Cerebellar cortex (tissue), 1 donor: Measurements from ENCODE around the gene PHF2.

ENCODE experiments used
- DNase-seq: peaks from one replicate; pipeline ENCODE4 v3.0.0-alpha.2; 2015; ENCODE audit warnings: low spot score

Gene PHF2

DNA sequence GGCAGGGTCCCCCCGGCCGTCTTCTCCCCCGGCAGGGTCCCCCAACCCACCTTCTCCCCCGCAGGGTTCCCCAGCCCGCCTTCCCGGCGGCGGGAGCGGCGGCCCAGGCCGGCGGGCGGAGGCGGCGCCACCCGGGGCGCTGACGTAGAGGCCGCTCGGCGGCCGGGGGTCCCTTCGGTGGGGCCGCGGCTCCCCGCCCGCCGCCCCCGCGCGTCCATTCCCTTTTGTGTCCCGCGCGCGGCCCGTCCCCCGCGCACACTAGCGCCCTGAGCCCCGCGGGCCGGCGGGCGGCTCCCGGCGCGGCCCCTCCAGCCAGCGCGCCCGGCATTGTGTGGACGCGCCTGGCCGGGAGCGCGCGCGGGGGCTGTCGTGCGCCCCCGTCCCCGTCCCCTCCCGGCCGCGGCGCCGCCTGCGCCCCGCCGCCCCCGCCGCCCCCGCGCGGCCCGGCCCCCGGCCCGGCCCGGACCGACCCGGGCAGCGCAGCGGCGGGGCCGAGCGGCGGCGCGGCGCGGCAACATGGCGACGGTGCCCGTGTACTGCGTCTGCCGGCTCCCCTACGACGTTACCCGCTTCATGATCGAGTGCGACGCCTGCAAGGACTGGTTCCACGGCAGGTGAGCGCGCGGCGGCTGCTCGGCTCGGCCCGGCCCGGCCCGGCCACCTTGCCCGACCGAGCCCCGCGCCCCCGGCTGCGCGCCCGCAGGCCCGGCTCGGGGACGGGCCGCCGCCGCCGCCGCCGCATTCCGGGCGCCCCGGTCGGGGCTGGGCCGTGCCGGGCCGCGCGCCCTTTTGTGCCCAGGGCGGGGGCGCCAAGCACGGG is at the start of gene PHF2:
Gene PHF2 (plus strand): TSS at position 327 of the 820 bp plus-strand sequence. CDS start 190 bp downstream, at position 517.
- no peak for DNase-seq

DNA sequence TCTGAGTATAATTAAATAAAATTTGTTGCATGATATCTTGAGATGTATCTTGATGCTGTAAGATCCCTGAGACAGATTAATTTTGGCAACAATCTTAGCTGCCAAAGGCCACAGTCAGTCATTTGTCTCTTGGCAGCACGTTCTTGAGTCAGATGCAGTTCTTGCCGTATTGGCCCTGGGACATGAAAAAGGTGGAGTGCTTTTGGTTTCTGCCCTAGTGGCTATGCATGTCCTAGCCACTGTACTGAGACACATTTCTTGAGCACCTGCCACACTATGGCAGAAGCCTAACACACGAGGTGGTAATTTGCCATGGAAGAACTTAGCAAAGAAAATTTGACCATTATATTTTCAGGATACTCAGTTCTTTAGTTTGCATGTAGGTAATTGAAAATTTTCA is 45.0 kb upstream of the PHF2 start:
- DNase-seq, result peak; percentile 91

- no peak for DNase-seq
These were observed 44.2 kb upstream of the PHF2 start for GRCh38 chr9:93532141-93532540.

- no peak for DNase-seq
These were observed 42.5 kb upstream of the PHF2 start for GRCh38 chr9:93533863-93534262.

- peak; percentile 81 for DNase-seq
These were observed 40.2 kb upstream of the PHF2 start for GRCh38 chr9:93536167-93536566.

- no peak for DNase-seq
These were observed 39.5 kb upstream of the PHF2 start for GRCh38 chr9:93536874-93537273.

DNA sequence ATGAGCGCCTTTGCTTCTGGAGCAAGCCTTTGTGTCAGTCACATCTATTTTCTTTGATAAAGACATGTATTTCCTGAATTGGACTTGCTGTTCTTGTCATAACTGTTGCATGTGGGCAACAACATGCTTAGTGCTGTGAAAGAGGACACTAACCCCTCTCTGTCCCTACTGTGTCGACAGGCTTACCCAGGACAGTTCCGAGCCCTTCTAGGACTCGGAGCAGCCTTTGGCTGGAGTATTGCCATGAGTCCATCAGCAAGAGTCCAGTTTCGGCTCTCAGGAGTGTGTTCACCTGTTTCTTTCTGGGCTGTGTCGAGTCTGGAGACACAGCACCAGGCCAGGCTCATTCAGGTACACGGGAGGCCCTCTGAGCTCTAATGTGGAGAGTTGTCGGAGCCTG is 36.1 kb upstream of the PHF2 start:
- DNase-seq, result no peak

GRCh38 chr9:93541005-93541404 is 35.4 kb upstream of the PHF2 start:
- no peak for DNase-seq

GRCh38 chr9:93541581-93542349 is 34.6 kb upstream of the PHF2 start:
- DNase-seq, result peak; percentile 40

- DNase-seq, result no peak
These were observed 33.3 kb upstream of the PHF2 start for GRCh38 chr9:93543117-93543516.

- no peak for DNase-seq
These were observed 30.0 kb upstream of the PHF2 start for GRCh38 chr9:93546356-93546755.

DNA sequence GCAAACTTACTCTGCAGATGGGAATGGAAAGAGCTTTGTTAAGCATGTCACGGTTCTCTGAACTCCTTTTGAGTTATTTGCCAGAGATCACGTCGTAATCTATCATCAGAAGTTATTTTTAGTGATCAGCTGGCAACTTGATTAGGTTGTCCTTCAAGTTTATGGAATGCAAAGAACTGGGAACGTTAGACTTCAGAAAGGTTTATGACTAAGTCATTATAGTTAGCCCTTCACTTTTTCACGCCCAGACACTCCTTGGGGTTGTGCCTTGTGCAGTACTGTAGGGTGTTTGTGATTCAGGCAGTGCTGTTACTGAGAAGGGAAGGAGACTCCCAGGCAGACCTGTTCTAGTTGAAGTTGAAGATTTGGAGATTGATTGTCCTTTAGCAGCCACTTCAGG is 26.8 kb upstream of the PHF2 start:
- DNase-seq, result no peak

DNA sequence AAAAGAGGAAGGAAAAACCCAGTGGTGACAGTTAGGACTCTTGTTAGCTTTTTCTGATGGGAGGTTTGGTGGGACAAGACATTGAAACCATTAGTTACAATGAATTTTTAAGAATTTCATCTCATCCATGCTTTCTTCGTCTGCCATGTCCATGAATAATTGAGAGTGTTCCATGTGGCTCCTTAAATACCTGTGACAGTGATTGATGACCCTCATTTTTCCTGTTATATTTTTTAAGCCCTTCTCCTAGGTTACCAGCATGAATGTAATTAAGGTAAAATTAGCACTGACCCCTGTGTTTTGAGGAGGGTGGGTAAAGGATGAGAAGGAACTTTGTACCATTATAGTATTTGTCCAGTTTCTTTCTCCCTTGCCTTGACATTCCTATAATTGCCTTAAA is 23.5 kb upstream of the PHF2 start:
- DNase-seq, result no peak

- no peak for DNase-seq
These were observed 21.0 kb upstream of the PHF2 start for GRCh38 chr9:93555370-93555769.

DNA sequence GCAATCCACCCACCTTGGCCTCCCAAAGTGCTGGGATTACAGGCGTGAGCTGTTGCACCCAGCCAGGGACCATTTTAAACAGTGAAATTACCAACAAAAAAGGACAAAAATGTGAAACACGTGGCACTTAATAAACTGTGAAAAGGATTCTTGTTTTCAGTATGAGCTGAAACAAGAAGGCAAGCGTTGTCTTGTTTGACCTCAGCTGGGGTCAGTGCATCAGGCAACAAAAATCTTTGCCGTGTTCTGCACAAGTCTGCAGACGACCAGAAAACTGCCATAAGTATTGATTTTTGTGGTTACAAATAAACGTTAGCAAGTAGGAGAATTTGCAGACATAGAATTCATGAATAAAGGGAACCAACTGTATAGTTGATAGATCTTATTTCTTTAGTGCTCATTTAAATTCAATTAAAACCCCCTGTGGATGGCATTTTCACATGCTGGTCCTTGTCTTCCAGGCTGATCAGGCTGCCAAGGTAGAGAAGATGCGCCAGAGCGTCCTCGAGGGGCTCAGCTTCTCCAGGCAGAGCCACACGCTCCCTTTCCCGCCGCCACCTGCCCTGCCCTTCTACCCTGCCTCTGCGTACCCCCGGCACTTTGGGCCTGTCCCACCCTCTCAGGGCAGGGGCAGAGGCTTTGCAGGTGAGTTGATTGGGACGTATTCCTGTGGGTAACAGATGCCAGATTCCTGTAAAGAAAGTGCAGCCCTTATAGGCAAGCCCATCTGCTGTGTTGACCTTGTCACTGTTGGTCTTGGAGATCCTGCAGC is 18.8 kb upstream of the PHF2 start:
- no peak for DNase-seq

DNA sequence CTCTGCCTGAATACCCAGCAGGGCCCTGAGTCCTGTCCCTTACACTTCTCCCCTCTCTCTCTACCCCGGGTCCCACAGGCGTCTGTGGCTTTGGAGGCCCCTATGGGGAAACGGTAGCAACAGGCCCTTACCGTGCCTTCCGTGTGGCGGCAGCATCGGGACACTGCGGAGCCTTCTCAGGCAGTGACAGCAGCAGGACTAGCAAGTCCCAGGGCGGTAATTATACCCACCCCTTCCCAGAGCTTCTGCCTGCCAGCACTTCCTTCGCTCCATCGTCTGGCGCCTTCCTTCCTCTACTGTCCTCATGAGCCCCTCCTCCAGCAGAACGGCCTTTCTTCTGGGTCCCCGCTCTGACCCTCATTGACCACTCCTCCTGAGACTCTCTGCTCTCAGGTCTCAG is 17.9 kb upstream of the PHF2 start:
- DNase-seq, result no peak

DNA sequence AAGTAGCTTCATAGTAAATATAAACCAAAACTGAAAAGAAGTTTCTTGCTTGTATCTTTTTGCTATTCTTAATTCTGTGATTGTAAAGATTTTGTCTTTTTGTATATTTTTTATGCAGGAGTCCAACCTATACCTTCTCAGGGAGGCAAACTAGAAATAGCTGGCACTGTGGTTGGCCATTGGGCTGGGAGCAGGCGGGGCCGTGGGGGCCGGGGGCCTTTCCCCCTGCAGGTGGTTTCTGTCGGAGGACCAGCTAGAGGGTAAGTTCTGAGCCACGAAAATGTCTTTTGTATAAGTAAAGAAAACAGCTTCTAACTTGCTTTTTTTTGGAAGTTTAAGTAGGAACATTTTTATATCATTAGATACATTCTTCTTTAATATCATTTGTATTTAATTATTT is 15.4 kb upstream of the PHF2 start:
- DNase-seq, result no peak

DNA sequence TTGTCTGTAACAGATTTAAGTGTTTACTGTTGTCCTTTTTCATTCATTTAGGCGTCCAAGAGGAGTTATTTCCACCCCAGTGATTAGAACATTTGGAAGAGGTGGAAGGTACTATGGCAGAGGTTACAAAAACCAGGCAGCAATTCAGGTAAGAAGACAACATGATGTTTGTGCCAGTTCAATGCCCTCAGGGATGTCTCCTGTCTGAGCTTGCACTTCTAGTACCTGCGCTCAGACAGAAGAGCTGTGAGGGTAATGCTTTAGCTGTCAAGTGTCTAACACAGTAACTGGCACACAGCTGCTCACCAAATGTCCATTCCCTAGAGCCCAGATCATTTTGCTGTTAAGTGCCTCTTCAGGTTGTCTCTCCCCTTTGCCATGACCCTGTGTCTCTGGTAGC is 14.2 kb upstream of the PHF2 start:
- no peak for DNase-seq

DNA sequence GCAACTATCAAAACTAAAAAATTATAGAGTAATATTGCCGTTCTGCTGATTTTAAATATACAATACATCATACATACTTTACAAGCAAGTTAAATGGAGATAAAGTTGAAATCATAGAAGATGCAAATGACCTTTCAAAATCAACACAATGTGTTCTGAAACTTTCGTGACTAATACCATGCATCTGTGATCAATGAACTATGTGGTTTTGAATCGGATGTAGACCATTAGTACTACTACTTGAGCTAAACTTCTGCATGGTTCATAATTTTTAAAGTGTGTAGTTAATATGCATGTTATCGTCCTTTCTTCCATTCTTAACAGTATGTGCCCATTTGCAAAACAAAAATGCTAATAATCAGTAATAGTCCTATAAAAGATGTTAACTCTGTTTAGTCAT is 11.3 kb upstream of the PHF2 start:
- no peak for DNase-seq

DNA sequence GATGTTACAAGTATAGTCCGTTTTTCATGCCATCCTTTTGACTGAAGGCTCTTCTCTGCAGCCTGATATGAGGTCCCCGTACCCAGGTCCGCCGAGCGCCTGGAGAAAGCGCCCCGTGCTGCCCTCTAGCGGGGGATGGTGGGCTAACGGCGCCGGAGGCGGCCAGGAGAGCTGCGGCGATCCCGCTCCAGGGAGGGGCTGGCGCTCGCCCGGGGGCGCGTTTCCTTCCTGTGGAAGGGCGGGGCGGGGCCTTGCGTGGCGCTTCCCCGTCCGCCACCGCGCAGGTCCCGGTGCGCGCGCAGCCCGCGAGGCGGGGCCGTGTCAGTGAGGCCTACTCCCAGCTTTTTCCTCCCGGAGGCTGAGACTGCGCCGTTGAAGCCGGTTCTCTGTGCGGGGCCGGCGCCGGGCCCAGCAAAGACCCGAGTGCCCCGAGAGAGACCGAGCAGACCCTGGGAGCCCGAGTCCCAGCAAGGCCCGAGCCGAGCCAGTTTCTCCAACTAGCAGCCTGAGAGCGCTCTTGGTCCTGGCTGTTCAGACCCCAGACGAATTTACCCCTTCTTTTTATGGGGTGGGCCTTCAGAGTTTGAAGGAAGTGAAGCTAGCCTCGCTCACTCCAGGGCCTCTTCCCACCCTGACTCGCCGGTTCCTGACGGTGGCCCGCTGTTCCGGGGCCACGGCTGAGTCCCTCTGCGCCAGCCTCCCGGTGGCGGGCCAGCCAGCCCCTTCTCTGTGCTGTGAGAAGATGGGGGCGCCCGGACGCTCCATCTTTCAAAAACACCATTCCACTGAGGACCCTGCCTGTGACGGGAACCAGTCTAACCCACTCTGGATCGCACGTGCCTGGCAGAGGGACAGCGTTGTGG is 9.7 kb upstream of the PHF2 start:
- peak; percentile 95 for DNase-seq

GRCh38 chr9:93567271-93567959 is 9.0 kb upstream of the PHF2 start:
- DNase-seq, result peak; percentile 46
